Muscle layer of duodenum (tissue), 2 donors: ENCODE data around the gene PALB2.

Experiments used
- H3K27ac ChIP-seq: one replicate; pipeline ENCODE4 v1.7.0; 2013; ENCODE audit warnings: mild to moderate bottlenecking, low read length
- H3K27me3 ChIP-seq: one replicate; pipeline ENCODE4 v1.7.0; 2013; ENCODE audit warnings: low read depth, mild to moderate bottlenecking, control low read depth, low read length
- H3K36me3 ChIP-seq, 2 donors: one replicate each; pipeline ENCODE4 v1.7.0; 2013; ENCODE audit warnings: low read length in 2 of 2, control low read depth in 1 of 2, mild to moderate bottlenecking in 1 of 2; ENCODE audit not compliant: insufficient read depth in 2 of 2, control insufficient read depth in 1 of 2
- H3K4me1 ChIP-seq, 2 donors: one replicate each; pipeline ENCODE4 v1.7.0; 2013; ENCODE audit warnings: low read length in 2 of 2, mild to moderate bottlenecking in 2 of 2, control low read depth in 1 of 2, moderate library complexity in 1 of 2; ENCODE audit not compliant: insufficient read depth in 2 of 2, control insufficient read depth in 1 of 2
- H3K4me3 ChIP-seq, 2 donors: one replicate each; pipeline ENCODE4 v1.7.0; 2013; ENCODE audit warnings: low read length in 2 of 2, low read depth in 1 of 2, mild to moderate bottlenecking in 1 of 2
- H3K9me3 ChIP-seq, 2 donors: one replicate each; pipeline ENCODE4 v1.7.0; 2013; ENCODE audit warnings: low read length in 2 of 2, control low read depth in 1 of 2, mild to moderate bottlenecking in 1 of 2; ENCODE audit not compliant: control insufficient read depth in 1 of 2
- donor health status: healthy.

Gene PALB2

DNA sequence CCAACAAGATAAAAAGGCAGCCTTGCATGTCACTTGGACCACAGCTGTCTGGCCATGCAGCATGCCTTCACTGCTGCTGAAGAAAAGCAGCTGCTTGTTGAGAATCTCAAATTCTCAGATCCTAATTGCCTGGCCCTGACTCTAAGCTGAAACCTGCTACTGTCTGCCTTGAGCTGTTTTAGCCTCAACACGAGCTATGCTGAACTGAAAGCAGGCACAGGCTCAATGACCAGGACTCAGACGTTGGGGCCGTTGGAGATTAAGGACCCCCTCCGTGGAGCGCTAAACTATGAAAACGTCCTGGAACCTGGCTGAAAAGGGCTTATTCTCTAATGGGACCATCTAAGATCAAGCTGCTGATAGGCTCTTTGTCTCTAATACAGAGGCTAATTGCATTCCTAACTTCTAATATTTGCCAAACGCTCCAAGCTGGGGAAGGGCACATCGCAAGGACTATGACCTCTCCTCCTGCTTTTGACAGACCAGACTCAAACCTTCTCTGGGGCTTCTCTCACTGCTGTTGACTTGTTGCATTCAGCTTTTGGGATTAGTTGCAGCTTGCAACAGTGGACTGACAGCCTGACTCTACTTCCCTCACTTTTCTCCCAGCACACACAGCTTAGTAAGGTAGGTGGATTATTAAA, 33.0 kb upstream of the PALB2 start:
- H3K27me3 ChIP-seq: no peaks in the 10 kb centered on the region
- peaks cover 26% of the 10 kb centered on the region in 2 donors for H3K36me3 ChIP-seq
- H3K4me1 ChIP-seq: peaks cover 0 to 9% of the 10 kb centered on the region in 2 donors
- H3K9me3 ChIP-seq: no peaks in the 10 kb centered on the region
- no peak overlapping the region for H3K27ac ChIP-seq
- H3K4me3 ChIP-seq: no peak overlapping the region

DNA sequence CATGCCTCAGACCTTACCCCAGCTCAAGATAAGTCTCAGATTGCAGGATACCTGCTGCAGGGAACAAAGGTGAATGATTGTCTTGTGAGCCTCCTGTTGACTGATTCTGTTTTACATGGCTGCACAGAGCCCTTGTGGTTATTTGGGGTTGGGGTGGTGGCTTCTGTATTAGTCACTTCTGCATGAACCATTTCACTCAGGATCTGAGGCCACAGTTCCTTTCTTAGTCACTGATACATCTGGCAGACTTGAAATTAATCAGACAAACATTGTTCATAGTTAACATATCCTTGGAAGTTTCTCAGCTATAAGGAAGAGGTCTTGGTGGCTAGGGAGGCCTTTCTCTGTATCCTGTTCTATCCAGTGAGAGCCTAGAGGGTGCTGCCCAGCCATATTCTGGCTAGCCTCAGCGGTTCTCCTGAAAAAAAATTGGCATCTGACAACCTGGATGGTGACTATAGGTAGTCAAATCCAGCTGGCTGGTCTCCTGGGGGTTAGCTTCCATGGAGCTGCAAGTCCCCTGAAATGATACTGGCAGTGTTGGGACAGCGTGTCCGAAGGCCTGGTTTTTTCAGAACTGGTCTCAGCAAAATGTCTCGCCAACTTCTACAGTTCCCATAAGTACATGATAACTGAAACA, 29.1 kb upstream of the PALB2 start:
- no peak overlapping the region for H3K27ac ChIP-seq
- H3K36me3 ChIP-seq: peaks cover 55 to 62% of the 10 kb centered on the region in 2 donors
- no peaks in the 10 kb centered on the region for H3K27me3 ChIP-seq
- no peak overlapping the region for H3K4me3 ChIP-seq
- H3K9me3 ChIP-seq: no peaks in the 10 kb centered on the region
- no peaks in the 10 kb centered on the region for H3K4me1 ChIP-seq

- H3K9me3 ChIP-seq: no peaks in the 10 kb centered on the region
- no peaks in the 10 kb centered on the region for H3K27me3 ChIP-seq
- no peak overlapping the region for H3K27ac ChIP-seq
- H3K4me1 ChIP-seq: no peaks in the 10 kb centered on the region
- no peak overlapping the region for H3K4me3 ChIP-seq
- H3K36me3 ChIP-seq: peaks cover 69 to 71% of the 10 kb centered on the region in 2 donors
Observed at GRCh38 chr16:23668873-23669272, 27.8 kb upstream of the PALB2 start.

DNA sequence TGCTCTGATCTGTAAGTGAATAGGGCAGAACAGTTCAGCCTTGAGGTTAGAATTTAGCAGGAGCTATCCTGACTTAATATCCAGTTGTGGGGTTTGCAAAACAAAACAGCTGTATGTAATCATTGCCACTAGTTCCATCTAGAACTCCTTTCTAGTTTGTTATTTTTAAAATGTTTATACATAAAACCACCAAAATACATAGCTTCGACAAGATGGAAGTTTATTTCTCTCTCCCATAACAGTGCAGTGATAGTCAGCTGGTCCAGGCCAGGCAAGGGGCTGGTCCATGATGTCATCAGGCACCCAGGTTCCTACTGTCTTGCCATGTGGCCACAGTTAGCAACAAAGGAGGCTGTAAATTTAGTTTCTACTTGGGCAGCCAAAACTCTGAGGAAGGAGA, 27.1 kb upstream of the PALB2 start:
- no peaks in the 10 kb centered on the region for H3K27me3 ChIP-seq
- H3K36me3 ChIP-seq: peaks cover 73 to 74% of the 10 kb centered on the region in 2 donors
- no peaks in the 10 kb centered on the region for H3K9me3 ChIP-seq

DNA sequence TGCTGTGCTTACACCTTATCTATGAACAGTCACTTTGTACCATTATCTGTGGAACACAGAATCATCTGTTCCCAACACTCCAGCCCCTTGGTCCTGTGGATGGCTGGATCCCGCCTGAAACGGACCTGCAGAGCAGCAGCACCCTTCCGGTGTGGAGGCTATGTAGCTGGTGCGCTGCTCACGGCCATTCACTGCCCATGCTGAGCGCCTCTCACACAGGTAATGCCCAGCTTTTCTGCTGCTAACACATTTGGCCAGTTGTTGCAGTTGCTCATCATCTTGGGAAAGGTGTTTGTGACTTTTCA, 26.2 kb upstream of the PALB2 start:
- Histone ChIP-seq H3K27me3 (no peaks in the 10 kb centered on the region), H3K27ac (no peak overlapping the region), H3K36me3 (peaks cover 76 to 80% of the 10 kb centered on the region in 2 donors), H3K4me3 (no peak overlapping the region), H3K9me3 (no peaks in the 10 kb centered on the region), H3K4me1 (no peaks in the 10 kb centered on the region)

More for the DNA sequence above, 27.1 kb upstream of the PALB2 start:
- Histone ChIP-seq H3K4me1 (no peaks in the 10 kb centered on the region), H3K4me3 (no peak overlapping the region), H3K27ac (no peak overlapping the region)

DNA sequence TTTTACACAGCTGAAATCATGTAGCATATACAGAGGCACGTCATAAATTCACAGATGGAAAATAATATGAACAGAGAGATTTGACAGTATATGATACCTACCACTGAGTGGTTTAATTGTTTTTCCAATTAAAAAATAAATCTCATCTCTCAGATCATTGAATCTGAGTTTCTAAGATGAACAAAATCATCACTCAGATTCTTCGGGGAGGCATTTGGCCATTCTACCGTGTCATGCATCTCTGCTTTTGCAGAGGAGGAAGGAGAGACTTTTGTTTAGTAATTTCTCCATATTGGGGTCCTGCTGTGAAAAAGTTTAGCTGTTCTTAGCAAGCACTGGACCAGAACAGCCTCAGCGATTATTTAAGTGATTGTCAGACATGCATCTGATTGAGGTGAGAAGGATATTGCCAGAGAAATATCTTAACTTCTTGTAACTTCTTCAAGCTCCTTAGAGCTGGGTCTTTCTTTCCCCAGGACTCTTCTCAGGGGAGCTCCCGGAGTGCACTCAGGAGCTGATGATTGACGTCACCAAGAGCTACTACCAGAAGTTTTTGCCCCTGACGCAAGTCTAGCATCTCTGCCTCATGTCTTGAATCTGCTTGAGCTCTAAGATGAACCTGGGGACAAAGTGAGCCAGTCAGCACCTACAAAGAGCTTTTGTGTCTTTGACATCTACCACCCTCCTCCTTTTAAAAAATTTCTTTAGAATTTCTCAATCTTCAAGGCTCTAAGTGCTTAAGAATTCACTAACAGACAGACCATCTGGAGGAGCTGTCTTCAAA, 25.7 kb upstream of the PALB2 start:
- H3K36me3 ChIP-seq: peaks cover 78 to 83% of the 10 kb centered on the region in 2 donors
- no peaks in the 10 kb centered on the region for H3K9me3 ChIP-seq
- no peak overlapping the region for H3K27ac ChIP-seq
- H3K4me3 ChIP-seq: no peak overlapping the region
- no peaks in the 10 kb centered on the region for H3K27me3 ChIP-seq
- no peaks in the 10 kb centered on the region for H3K4me1 ChIP-seq

GRCh38 chr16:23663918-23664317, 22.8 kb upstream of the PALB2 start:
- Histone ChIP-seq H3K4me1 (no peaks in the 10 kb centered on the region), H3K9me3 (no peaks in the 10 kb centered on the region), H3K27ac (no peak overlapping the region), H3K27me3 (no peaks in the 10 kb centered on the region), H3K4me3 (no peak overlapping the region), H3K36me3 (peaks cover 83 to 89% of the 10 kb centered on the region in 2 donors)

- Histone ChIP-seq H3K4me1 (no peaks in the 10 kb centered on the region), H3K27ac (no peak overlapping the region), H3K27me3 (no peaks in the 10 kb centered on the region), H3K36me3 (peaks cover 7 to 21% of the 10 kb centered on the region in 2 donors), H3K9me3 (no peaks in the 10 kb centered on the region), H3K4me3 (no peak overlapping the region)
Observed at GRCh38 chr16:23651943-23652468, 10.9 kb upstream of the PALB2 start.

DNA sequence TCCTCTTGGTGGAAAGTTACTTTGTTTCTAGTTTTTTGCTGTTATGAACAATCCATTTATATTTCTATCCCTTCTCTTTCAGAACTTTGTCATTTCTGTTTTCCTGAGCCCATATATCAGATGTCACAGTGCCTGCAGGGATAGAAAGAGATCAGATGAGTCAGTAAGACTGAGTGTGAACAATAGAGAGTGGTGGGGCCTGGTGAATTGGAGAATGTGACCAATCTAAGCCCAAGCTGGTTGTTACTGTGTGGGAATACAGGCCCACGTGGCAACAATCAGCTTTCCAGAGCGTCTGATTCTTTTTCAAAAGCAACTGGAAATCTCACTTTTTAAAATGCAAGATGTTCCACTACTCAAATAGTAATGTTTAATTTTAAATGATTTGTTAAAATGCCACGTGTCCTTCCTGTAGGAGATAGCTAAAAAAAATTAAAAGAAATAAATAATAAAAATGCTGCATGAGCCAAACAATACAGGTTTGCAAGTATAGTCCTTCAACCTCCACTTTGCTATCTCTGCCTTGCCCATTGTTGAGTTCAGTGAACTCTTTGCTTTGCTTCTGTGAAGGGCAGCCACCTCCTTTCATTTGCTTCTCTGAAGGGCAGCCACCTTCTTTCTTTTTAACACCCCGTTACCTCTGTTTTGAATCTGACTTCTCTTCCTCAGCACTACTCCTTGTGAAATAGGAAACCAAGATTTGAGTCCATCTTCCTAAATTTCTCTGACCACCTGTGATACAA, 9.7 kb upstream of the PALB2 start:
- no peaks in the 10 kb centered on the region for H3K4me1 ChIP-seq
- no peaks in the 10 kb centered on the region for H3K9me3 ChIP-seq
- H3K27me3 ChIP-seq: no peaks in the 10 kb centered on the region
- H3K36me3 ChIP-seq: peaks cover 10 to 18% of the 10 kb centered on the region in 2 donors
- no peak overlapping the region for H3K27ac ChIP-seq
- no peak overlapping the region for H3K4me3 ChIP-seq

GRCh38 chr16:23642246-23642774, 1.2 kb upstream of the PALB2 start:
- H3K36me3 ChIP-seq: peaks cover 15 to 20% of the 10 kb centered on the region in 2 donors
- H3K27ac ChIP-seq: no peak overlapping the region
- H3K9me3 ChIP-seq: no peaks in the 10 kb centered on the region

GRCh38 chr16:23640615-23640930, 537 bp downstream of the PALB2 start:
- Histone ChIP-seq H3K27me3 (no peaks in the 10 kb centered on the region), H3K36me3 (peaks cover 15 to 16% of the 10 kb centered on the region in 2 donors), H3K4me1 (peaks cover 0 to 21% of the 10 kb centered on the region in 2 donors), H3K27ac (peak overlapping the region; percentile 84), H3K9me3 (no peaks in the 10 kb centered on the region), H3K4me3 (peak overlapping the region; percentile 98 to 100)

More at GRCh38 chr16:23642246-23642774, 1.2 kb upstream of the PALB2 start:
- Histone ChIP-seq H3K4me3 (peak overlapping the region; percentile 98 to 100), H3K4me1 (peaks cover 0 to 21% of the 10 kb centered on the region in 2 donors), H3K27me3 (no peaks in the 10 kb centered on the region)
